ENCODE data around the gene ASIC4. TPM values are rescaled to one million over a fixed set of nuclear protein-coding genes. Genes with fewer than 3 reads are reported as not detected.

Gene ASIC4
- total and polyA plus RNA-seq, 2 of the 8 experiments (the other 6 are each of a cell fraction or from before 2014, with no cell fraction given): 0.12 to 0.22 TPM

- Histone ChIP-seq H3K4me1 (replicated peaks in 1 of 4; ENCODE audit: control insufficient read depth in 3 of 4, insufficient read depth in 4 of 4, low read length in 3 of 4) (peaks cover 0 to 19% (median 10%) of the 10 kb centered on the region in 4 experiments; a peak in 5 of 7 replicates), H3K79me1 (ENCODE audit: low read depth, low read length) (no peaks in the 10 kb centered on the region), H2AFZ (ENCODE audit: low read length) (no peak overlapping the region), H2BK20ac (ENCODE audit: low read length) (no peak overlapping the region), H3K23me2 (ENCODE audit: low read depth, low read length) (peaks cover 2% of the 10 kb centered on the region; the same call in 1 of the 2 replicates), H3K18ac (ENCODE audit: extremely low read depth, low read length) (no peak overlapping the region), H2BK12ac (ENCODE audit: low read depth, low read length) (peak overlapping the region; percentile 33; the same call in 1 of the 2 replicates), H2BK15ac (ENCODE audit: low read length) (peak overlapping the region; percentile 95; the same call in 1 of the 2 replicates), H3K56ac (replicated peaks; ENCODE audit: insufficient read length, low read depth, low read length) (no peak overlapping the region), H3K4me3 (ENCODE audit: extremely low read depth in 1 of 4, insufficient read depth in 2 of 4, low read depth in 3 of 4, low read length in 4 of 4) (no peak overlapping the region), H4K91ac (replicated peaks; ENCODE audit: insufficient read length, low read length) (no peak overlapping the region), H2AK5ac (ENCODE audit: low read depth, low read length) (no peak overlapping the region), H4K5ac (ENCODE audit: insufficient read length, low read depth, low read length) (no peak overlapping the region), H3K27me3 (replicated peaks in 1 of 4; ENCODE audit: control insufficient read depth in 3 of 4, extremely low read depth in 1 of 4, insufficient read depth in 3 of 4, low read length in 3 of 4) (peaks cover 0 to 24% (median 12%) of the 10 kb centered on the region in 4 experiments; a peak in 6 of 7 replicates), H2BK5ac (ENCODE audit: low read depth, low read length) (no peak overlapping the region), H3K4ac (replicated peaks; ENCODE audit: insufficient read length, low read depth, low read length) (no peak overlapping the region), H4K8ac (ENCODE audit: extremely low read depth, insufficient read depth, low read length) (no peak overlapping the region), H3K9me3 (ENCODE audit: insufficient read depth in 2 of 2, low read depth in 1 of 2, low read length in 1 of 2) (no peaks in the 10 kb centered on the region), H4K20me1 (replicated peaks in 1 of 2; ENCODE audit: control insufficient read depth in 1 of 2, insufficient read depth in 2 of 2, low read length in 2 of 2) (no peaks in the 10 kb centered on the region), H2BK120ac (replicated peaks; ENCODE audit: low read depth, low read length) (no peak overlapping the region), H3K36me3 (ENCODE audit: control insufficient read depth in 2 of 4, insufficient read depth in 4 of 4, low read length in 3 of 4) (no peaks in the 10 kb centered on the region), H3K27ac (ENCODE audit: low read depth, low read length) (no peak overlapping the region), H3K23ac (ENCODE audit: insufficient read length) (no peak overlapping the region), H3K14ac (ENCODE audit: insufficient read length) (no peak overlapping the region), H3K79me2 (ENCODE audit: control insufficient read depth in 1 of 2, insufficient read depth in 2 of 2, low read length in 2 of 2) (no peaks in the 10 kb centered on the region), H3K9ac (replicated peaks in 1 of 4; ENCODE audit: extremely low read depth in 1 of 4, low read depth in 3 of 4, low read length in 3 of 4) (no peak overlapping the region), H3K4me2 (ENCODE audit: insufficient read depth in 1 of 2, low read depth in 2 of 2, low read length in 2 of 2) (no peak overlapping the region)
- ChIA-PET POLR2A (ENCODE audit: partially characterized antibody) (interaction anchor here (0.6 to 3.8 kb wide), 13 partner anchors 10 to 310 kb away, joined by 3 to 14 read pairs (median 3); a partner anchor contains a TSS), CTCF (ENCODE audit: partially characterized antibody) (interaction anchor here (0.8 to 113.1 kb wide), 15 partner anchors 6 to 469 kb away, joined by 3 to 7248 read pairs (median 5); partner anchors contain the start of genes ASIC4, CHPF, DES and GMPPA)
- FAIRE-seq: no peak
- DNase-seq (ENCODE audit: low read depth in 1 of 2, low spot score in 2 of 2): no peak
- TF ChIP-seq RBBP5 (IDR thresholded peaks at IDR 0.05; ENCODE audit: borderline replicate concordance, low read depth, low read length) (no peak), BCL11A (IDR thresholded peaks at IDR 0.05; ENCODE audit: low read depth in 2 of 2, low read length in 2 of 2) (no peak), EZH2 (IDR thresholded peaks at IDR 0.05; ENCODE audit: low read depth, low read length, severe bottlenecking) (no peak), HDAC2 (IDR thresholded peaks at IDR 0.05; ENCODE audit: borderline replicate concordance in 1 of 2, low read depth in 2 of 2, low read length in 2 of 2) (no peak), BRCA1 (IDR thresholded peaks at IDR 0.05; ENCODE audit: low read depth, low read length) (no peak)
- 87% methylated on average over 5 of the region's 5 CpGs; no CpG with 5 or more reads in 1 of the 2 experiments for WGBS, 2 experiments (ENCODE audit: extremely low coverage in 1 of 2, insufficient coverage in 1 of 2, insufficient read length in 1 of 2, insufficient replicate concordance in 2 of 2, low coverage in 1 of 2, low lambda C conversion rate in 2 of 2, missing lambda C conversion rate in 1 of 2)
These were observed 13.2 kb downstream of the ASIC4 start for GRCh38 chr2:219527472-219527871.
